GM19023 (cell line): Measurements from ENCODE around the gene METAP1.
"Not testable (repeated sequence)": the region's sequence is repeated elsewhere in the genome, so short reads cannot be mapped to it uniquely, and the experiment has no call there.

Experiments
- ATAC-seq: cut with Tn5 transposase; IDR thresholded peaks from one replicate; pipeline ENCODE4 v1.9.1; 2021; ENCODE audit warnings: mild to moderate bottlenecking, moderate library complexity; ENCODE audit not compliant: unreplicated experiment

Gene METAP1

GRCh38 chr4:99054428-99054994 is 59.0 kb downstream of the METAP1 start:
- ATAC-seq = peak; percentile 55

- ATAC-seq = no peak
These were observed 62.7 kb downstream of the METAP1 start for GRCh38 chr4:99058228-99058627.

GRCh38 chr4:99059550-99059949 is 64.0 kb downstream of the METAP1 start:
- no peak for ATAC-seq

- ATAC-seq = no peak
These were observed 65.7 kb downstream of the METAP1 start for GRCh38 chr4:99061048-99061700.

GRCh38 chr4:99062120-99062519 is 66.6 kb downstream of the METAP1 start:
- no peak for ATAC-seq

- not testable (repeated sequence) for ATAC-seq
These were observed 70.0 kb downstream of the METAP1 start for GRCh38 chr4:99065521-99065920.

GRCh38 chr4:99067617-99068016 is 72.1 kb downstream of the METAP1 start:
- no peak for ATAC-seq

GRCh38 chr4:99071159-99071558 is 75.6 kb downstream of the METAP1 start:
- no peak for ATAC-seq

- no peak for ATAC-seq
These were observed 79.3 kb downstream of the METAP1 start for GRCh38 chr4:99074816-99075215.

GRCh38 chr4:99076292-99076976 is 80.9 kb downstream of the METAP1 start:
- ATAC-seq = no peak

- no peak for ATAC-seq
These were observed 81.7 kb downstream of the METAP1 start for GRCh38 chr4:99077177-99077576.

- ATAC-seq = no peak
These were observed 82.8 kb downstream of the METAP1 start for GRCh38 chr4:99078336-99078735.

- no peak for ATAC-seq
These were observed 83.6 kb downstream of the METAP1 start for GRCh38 chr4:99078931-99079624.

- no peak for ATAC-seq
These were observed 84.2 kb downstream of the METAP1 start for GRCh38 chr4:99079625-99080295.

- ATAC-seq = not testable (repeated sequence)
These were observed 85.3 kb downstream of the METAP1 start for GRCh38 chr4:99080869-99081268.

GRCh38 chr4:99082192-99082591 is 86.7 kb downstream of the METAP1 start:
- ATAC-seq = no peak

- no peak for ATAC-seq
These were observed 89.1 kb downstream of the METAP1 start for GRCh38 chr4:99084595-99084994.

- peak; percentile 23 for ATAC-seq
These were observed 92.5 kb downstream of the METAP1 start for GRCh38 chr4:99088023-99088449.

- peak; percentile 97 for ATAC-seq
These were observed 93.2 kb downstream of the METAP1 start, which contains the start of gene ADH5 for GRCh38 chr4:99088481-99089365. Gene ADH5 (minus strand): TSS chr4:99088788. CDS start chr4:99088700, 88 bp downstream.
